ENCODE results near the gene SEMA5B. TPM values are rescaled to one million over a fixed set of nuclear protein-coding genes. Genes with fewer than 3 reads are reported as not detected.

SEMA5B gene
- 1.1 TPM for total RNA-seq (ENCODE audit: unreplicated experiment)
- long read RNA-seq = 0 reads

DNA sequence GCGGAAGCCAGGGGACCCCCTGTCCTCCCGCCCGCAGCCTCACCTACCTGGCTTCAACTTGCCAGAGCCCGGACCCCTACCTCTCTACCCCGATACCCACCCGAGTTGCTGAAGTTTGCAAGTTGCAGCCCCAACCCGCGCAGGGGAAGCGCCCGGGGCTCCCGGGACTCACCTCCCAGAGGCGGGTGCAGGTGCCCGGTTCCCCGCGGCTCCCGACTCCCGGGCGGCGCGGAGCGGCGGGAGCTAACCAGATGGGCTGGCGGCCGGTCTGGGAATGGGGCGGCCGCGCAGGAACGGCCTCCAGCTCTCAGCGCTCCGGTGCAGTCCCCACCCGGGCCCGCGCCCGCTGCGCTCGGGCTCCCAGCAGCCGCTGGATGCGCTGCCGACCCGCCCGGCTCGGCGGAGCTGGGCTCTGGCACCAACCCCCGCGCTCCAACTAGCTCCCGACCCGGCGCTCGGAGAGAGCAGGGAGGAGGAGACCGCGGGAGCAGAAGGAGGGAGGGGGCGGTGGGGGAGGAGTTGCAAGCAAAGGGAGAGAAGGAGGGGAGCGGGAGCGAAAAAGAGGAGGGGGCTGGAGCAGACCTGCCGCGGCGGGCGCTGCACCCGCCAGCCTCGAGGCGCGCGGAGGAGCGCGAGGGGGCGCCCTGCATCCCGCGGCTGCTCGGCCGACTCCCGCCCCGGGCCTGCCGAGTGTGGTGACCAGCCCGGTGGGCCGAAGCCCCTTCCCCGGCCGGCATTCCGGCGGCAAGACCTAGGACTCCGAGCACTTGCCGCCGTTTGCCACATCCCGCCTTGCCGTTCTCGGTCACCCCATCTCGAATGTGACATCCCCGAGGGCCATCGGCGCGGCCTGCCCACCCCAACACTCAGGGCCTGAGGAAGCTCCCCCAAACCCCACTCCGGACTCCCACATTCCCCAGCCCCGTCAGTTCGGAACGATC is at the start of gene SEMA5B:
Gene SEMA5B, minus strand, starts transcription at position 472 of the 941 bp plus-strand sequence. CDS start 66,500 bp downstream, outside the sequence.
- Mint-ChIP-seq H3K9me3 (ENCODE audit: unreplicated experiment) (no peaks in the 10 kb centered on the region), H3K4me3 (ENCODE audit: unreplicated experiment) (peak within 1 kb of the TSS; percentile 86), H3K36me3 (ENCODE audit: low read depth, unreplicated experiment) (no peaks in the 10 kb centered on the region), H3K4me1 (ENCODE audit: unreplicated experiment) (peaks cover 20% of the 10 kb centered on the region), H3K27ac (ENCODE audit: unreplicated experiment) (no peak within 1 kb of the TSS), H3K27me3 (ENCODE audit: unreplicated experiment) (peaks cover 4% of the 10 kb centered on the region)
- TF ChIP-seq, protein P1, sequence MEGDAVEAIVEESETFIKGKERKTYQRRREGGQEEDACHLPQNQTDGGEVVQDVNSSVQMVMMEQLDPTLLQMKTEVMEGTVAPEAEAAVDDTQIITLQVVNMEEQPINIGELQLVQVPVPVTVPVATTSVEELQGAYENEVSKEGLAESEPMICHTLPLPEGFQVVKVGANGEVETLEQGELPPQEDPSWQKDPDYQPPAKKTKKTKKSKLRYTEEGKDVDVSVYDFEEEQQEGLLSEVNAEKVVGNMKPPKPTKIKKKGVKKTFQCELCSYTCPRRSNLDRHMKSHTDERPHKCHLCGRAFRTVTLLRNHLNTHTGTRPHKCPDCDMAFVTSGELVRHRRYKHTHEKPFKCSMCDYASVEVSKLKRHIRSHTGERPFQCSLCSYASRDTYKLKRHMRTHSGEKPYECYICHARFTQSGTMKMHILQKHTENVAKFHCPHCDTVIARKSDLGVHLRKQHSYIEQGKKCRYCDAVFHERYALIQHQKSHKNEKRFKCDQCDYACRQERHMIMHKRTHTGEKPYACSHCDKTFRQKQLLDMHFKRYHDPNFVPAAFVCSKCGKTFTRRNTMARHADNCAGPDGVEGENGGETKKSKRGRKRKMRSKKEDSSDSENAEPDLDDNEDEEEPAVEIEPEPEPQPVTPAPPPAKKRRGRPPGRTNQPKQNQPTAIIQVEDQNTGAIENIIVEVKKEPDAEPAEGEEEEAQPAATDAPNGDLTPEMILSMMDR (IDR thresholded peaks at IDR 0.05; ENCODE audit: unreplicated experiment) = peak; percentile 41
- DNase-seq (ENCODE audit: low spot score) = peak; percentile 67

DNA sequence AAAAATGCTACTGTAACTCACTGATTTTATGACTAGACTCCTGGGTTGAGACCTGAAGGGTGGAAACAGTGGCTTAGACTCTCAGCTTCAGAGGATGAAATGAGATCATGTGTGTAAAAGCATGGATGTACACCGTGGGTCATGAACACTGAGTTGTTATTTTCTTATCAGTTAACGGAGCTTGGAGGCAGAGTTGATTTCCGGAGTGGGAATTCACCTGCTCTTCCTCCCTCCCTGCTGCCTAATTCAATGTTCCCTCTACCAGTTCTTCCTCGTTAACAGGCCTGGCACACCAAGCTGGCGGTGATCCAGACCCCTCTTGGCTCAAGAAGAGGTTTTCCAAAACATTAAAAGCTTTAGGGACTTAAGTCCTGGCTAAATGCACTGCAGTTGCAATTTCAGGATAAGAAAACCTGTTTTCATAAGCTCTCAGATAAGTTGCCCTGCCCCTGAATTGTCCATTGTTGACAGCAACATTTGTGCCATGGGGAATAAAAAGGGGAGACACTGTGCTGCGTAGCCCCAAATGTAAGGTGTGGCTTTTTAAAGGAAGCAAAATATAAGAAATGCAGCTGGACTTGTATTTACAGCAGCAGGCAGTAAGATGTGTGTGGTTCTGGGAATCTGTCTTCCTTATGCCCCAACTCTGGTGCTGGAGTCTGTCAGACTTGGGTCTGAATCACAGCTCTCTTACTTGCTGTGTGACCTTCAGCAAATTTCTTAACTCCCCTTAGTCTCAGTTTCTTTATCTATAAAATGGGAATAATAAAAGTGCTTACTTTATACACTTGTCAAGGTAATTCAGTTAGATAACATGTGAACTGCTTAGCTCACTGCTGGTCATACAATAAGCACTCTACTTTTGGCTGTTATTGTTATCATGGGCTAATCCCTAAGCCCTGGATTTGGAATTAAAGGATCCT is 49.2 kb upstream of the SEMA5B start:
- H3K4me1 Mint-ChIP-seq (ENCODE audit: unreplicated experiment) = peaks cover 6% of the 10 kb centered on the region
- H3K9me3 Mint-ChIP-seq (ENCODE audit: unreplicated experiment) = no peaks in the 10 kb centered on the region
- H3K27ac Mint-ChIP-seq (ENCODE audit: unreplicated experiment) = no peak overlapping the region
- no peak overlapping the region for H3K4me3 Mint-ChIP-seq (ENCODE audit: unreplicated experiment)
- peaks cover 2% of the 10 kb centered on the region for H3K27me3 Mint-ChIP-seq (ENCODE audit: unreplicated experiment)
- no peak for DNase-seq (ENCODE audit: low spot score)
- no peaks in the 10 kb centered on the region for H3K36me3 Mint-ChIP-seq (ENCODE audit: low read depth, unreplicated experiment)
- TF ChIP-seq, protein P1 (IDR thresholded peaks at IDR 0.05; ENCODE audit: unreplicated experiment) = no peak

DNA sequence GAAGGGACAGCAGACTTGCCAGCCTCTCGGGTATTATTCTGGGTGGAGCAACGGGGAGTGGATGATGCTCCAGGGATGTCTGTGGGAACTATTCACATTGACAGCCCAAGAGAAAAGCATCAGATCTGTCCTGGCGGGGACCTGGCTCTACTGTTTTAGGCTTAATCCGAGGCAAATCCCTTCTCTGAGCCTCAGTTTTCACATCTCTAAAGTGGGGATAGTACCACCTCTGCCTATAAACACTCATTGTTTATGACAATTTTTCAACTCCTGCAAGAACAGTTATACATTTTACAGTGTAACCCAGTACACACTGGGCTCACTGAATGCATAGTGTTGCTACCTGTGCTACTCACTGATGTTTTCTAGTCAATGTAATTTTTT is 48.5 kb upstream of the SEMA5B start:
- no peaks in the 10 kb centered on the region for H3K36me3 Mint-ChIP-seq (ENCODE audit: low read depth, unreplicated experiment)
- DNase-seq (ENCODE audit: low spot score) = no peak
- H3K4me3 Mint-ChIP-seq (ENCODE audit: unreplicated experiment) = no peak overlapping the region
- no peaks in the 10 kb centered on the region for H3K4me1 Mint-ChIP-seq (ENCODE audit: unreplicated experiment)
- no peak overlapping the region for H3K27ac Mint-ChIP-seq (ENCODE audit: unreplicated experiment)
- peaks cover 2% of the 10 kb centered on the region for H3K27me3 Mint-ChIP-seq (ENCODE audit: unreplicated experiment)
- H3K9me3 Mint-ChIP-seq (ENCODE audit: unreplicated experiment) = no peaks in the 10 kb centered on the region
- TF ChIP-seq, protein P1 (IDR thresholded peaks at IDR 0.05; ENCODE audit: unreplicated experiment) = no peak

- no peak overlapping the region for H3K27ac Mint-ChIP-seq (ENCODE audit: unreplicated experiment)
- DNase-seq (ENCODE audit: low spot score) = no peak
Measured at GRCh38 chr3:123075359-123075758, 47.8 kb upstream of the SEMA5B start.

More at GRCh38 chr3:123075359-123075758, 47.8 kb upstream of the SEMA5B start:
- H3K4me3 Mint-ChIP-seq (ENCODE audit: unreplicated experiment) = no peak overlapping the region
- TF ChIP-seq, protein P1 (IDR thresholded peaks at IDR 0.05; ENCODE audit: unreplicated experiment) = no peak
- H3K27me3 Mint-ChIP-seq (ENCODE audit: unreplicated experiment) = peaks cover 2% of the 10 kb centered on the region
- H3K4me1 Mint-ChIP-seq (ENCODE audit: unreplicated experiment) = no peaks in the 10 kb centered on the region
- no peaks in the 10 kb centered on the region for H3K9me3 Mint-ChIP-seq (ENCODE audit: unreplicated experiment)
- no peaks in the 10 kb centered on the region for H3K36me3 Mint-ChIP-seq (ENCODE audit: low read depth, unreplicated experiment)
